Panc1 (cell line): ENCODE results near the gene TNN.

Experiments used
- CTCF ChIP-seq: fragments of 450-650 bp; IDR thresholded peaks from 2 replicates; pipeline ENCODE4 v1.5.1; 2017; ENCODE audit warnings: mild to moderate bottlenecking
- SIN3A ChIP-seq: IDR thresholded peaks from 2 replicates; pipeline ENCODE4 v1.6.1; 2012; ENCODE audit warnings: low read depth, mild to moderate bottlenecking, low read length, moderate library complexity, borderline replicate concordance; ENCODE audit not compliant: insufficient read depth

DNA sequence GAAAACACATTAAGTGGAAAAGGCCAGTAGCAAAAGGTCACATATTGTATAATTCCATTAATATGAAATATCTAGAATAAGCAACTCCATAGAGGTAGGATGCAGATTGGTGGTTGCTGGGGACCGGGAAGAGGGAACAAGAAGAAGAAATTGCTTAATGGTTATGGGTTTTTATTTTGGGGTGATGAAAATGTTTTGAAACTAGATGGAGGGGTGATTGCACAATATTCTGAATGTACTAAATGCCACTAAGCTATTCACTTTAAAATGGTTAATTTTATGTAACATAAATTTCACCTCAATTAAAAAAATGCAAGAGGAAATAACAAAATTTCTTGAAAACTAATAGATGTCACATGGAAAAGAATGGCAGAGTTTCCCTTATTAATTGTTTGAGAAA lies 118.3 kb downstream of the TNN start:
- TF ChIP-seq CTCF (no peak), SIN3A (no peak)
